Measurements from ENCODE around the gene FHIT.

Gene FHIT

GRCh38 chr3:60217156-60217911, 1033.9 kb downstream of the FHIT start:
- no peak for DNase-seq (ENCODE audit: low read depth in 2 of 2)

GRCh38 chr3:60216462-60217075, 1034.7 kb downstream of the FHIT start:
- no peak for DNase-seq (ENCODE audit: low read depth in 2 of 2)

- no peak for DNase-seq (ENCODE audit: low read depth in 2 of 2)
These were observed 1035.3 kb downstream of the FHIT start for GRCh38 chr3:60215946-60216345.

- DNase-seq (ENCODE audit: low read depth in 2 of 2), result no peak
These were observed 1043.3 kb downstream of the FHIT start for GRCh38 chr3:60207905-60208304.

GRCh38 chr3:60206206-60206605, 1045.0 kb downstream of the FHIT start:
- no peak for DNase-seq (ENCODE audit: low read depth in 2 of 2)

- no peak for DNase-seq (ENCODE audit: low read depth in 2 of 2)
These were observed 1049.1 kb downstream of the FHIT start for GRCh38 chr3:60202052-60202726.

GRCh38 chr3:60199306-60199705, 1051.9 kb downstream of the FHIT start:
- no peak for DNase-seq (ENCODE audit: low read depth in 2 of 2)

GRCh38 chr3:60198179-60198720, 1053.0 kb downstream of the FHIT start:
- no peak for DNase-seq (ENCODE audit: low read depth in 2 of 2)

GRCh38 chr3:60192297-60193114, 1058.7 kb downstream of the FHIT start:
- no peak for DNase-seq (ENCODE audit: low read depth in 2 of 2)

- DNase-seq (ENCODE audit: low read depth in 2 of 2), result no peak
These were observed 1061.2 kb downstream of the FHIT start for GRCh38 chr3:60190073-60190472.

GRCh38 chr3:60189304-60189703, 1061.9 kb downstream of the FHIT start:
- DNase-seq (ENCODE audit: low read depth in 2 of 2), result no peak

GRCh38 chr3:60188803-60189202, 1062.4 kb downstream of the FHIT start:
- DNase-seq (ENCODE audit: low read depth in 2 of 2), result no peak

GRCh38 chr3:60187343-60187742, 1063.9 kb downstream of the FHIT start:
- DNase-seq (ENCODE audit: low read depth in 2 of 2), result no peak

- no peak for DNase-seq (ENCODE audit: low read depth in 2 of 2)
These were observed 1064.9 kb downstream of the FHIT start for GRCh38 chr3:60186359-60186758.

- no peak for DNase-seq (ENCODE audit: low read depth in 2 of 2)
These were observed 1066.1 kb downstream of the FHIT start for GRCh38 chr3:60185161-60185560.

- DNase-seq (ENCODE audit: low read depth in 2 of 2), result no peak
These were observed 1068.6 kb downstream of the FHIT start for GRCh38 chr3:60182697-60183096.

- DNase-seq (ENCODE audit: low read depth in 2 of 2), result no peak
These were observed 1072.2 kb downstream of the FHIT start for GRCh38 chr3:60178931-60179653.

GRCh38 chr3:60177726-60178125, 1073.5 kb downstream of the FHIT start:
- DNase-seq (ENCODE audit: low read depth in 2 of 2), result no peak

- DNase-seq (ENCODE audit: low read depth in 2 of 2), result no peak
These were observed 1074.6 kb downstream of the FHIT start for GRCh38 chr3:60176614-60177013.

GRCh38 chr3:60175680-60176079, 1075.6 kb downstream of the FHIT start:
- DNase-seq (ENCODE audit: low read depth in 2 of 2), result no peak

- no peak for DNase-seq (ENCODE audit: low read depth in 2 of 2)
These were observed 1081.5 kb downstream of the FHIT start for GRCh38 chr3:60169755-60170154.

Measured in stimulated activated CD8-positive, alpha-beta memory T cell treated with anti-CD3 and anti-CD28 coated beads, Interleukin-2, amount 100 ng/mL, for 1 hour (primary cell).